ENCODE measurements around the gene TMEM222. TPM values are rescaled to one million over a fixed set of nuclear protein-coding genes. Genes with fewer than 3 reads are reported as not detected.

Gene TMEM222
- total RNA-seq, 1 donor, result 17.3 TPM

- no peak overlapping the region for H3K4me3 ChIP-seq (ENCODE audit: low read depth, low read length)
- DNase-seq (ENCODE audit: low read depth), result no peak
- TF ChIP-seq CTCF (IDR thresholded peaks at IDR 0.05; ENCODE audit: insufficient read depth, low read depth, low read length), result no peak
Observed at GRCh38 chr1:27290581-27290980, 31.4 kb upstream of the TMEM222 start.

GRCh38 chr1:27292106-27292505, 29.9 kb upstream of the TMEM222 start:
- H3K4me3 ChIP-seq (ENCODE audit: low read depth, low read length), result no peak overlapping the region
- no peak for TF ChIP-seq CTCF (IDR thresholded peaks at IDR 0.05; ENCODE audit: insufficient read depth, low read depth, low read length)
- no peak for DNase-seq (ENCODE audit: low read depth)

GRCh38 chr1:27293915-27294314, 28.0 kb upstream of the TMEM222 start:
- no peak for DNase-seq (ENCODE audit: low read depth)
- TF ChIP-seq CTCF (IDR thresholded peaks at IDR 0.05; ENCODE audit: insufficient read depth, low read depth, low read length), result no peak
- H3K4me3 ChIP-seq (ENCODE audit: low read depth, low read length), result no peak overlapping the region

- peak; percentile 61 for DNase-seq (ENCODE audit: low read depth)
- TF ChIP-seq CTCF (IDR thresholded peaks at IDR 0.05; ENCODE audit: insufficient read depth, low read depth, low read length), result peak; percentile 71
Observed at GRCh38 chr1:27296773-27297291, 25.1 kb upstream of the TMEM222 start.

GRCh38 chr1:27297903-27298302, 24.1 kb upstream of the TMEM222 start:
- no peak for TF ChIP-seq CTCF (IDR thresholded peaks at IDR 0.05; ENCODE audit: insufficient read depth, low read depth, low read length)
- no peak for DNase-seq (ENCODE audit: low read depth)
- no peak overlapping the region for H3K4me3 ChIP-seq (ENCODE audit: low read depth, low read length)

More at GRCh38 chr1:27296773-27297291, 25.1 kb upstream of the TMEM222 start:
- no peak overlapping the region for H3K4me3 ChIP-seq (ENCODE audit: low read depth, low read length)

GRCh38 chr1:27298632-27299384, 23.2 kb upstream of the TMEM222 start:
- no peak overlapping the region for H3K4me3 ChIP-seq (ENCODE audit: low read depth, low read length)
- DNase-seq (ENCODE audit: low read depth), result no peak
- TF ChIP-seq CTCF (IDR thresholded peaks at IDR 0.05; ENCODE audit: insufficient read depth, low read depth, low read length), result no peak
